Left hindlimb (tissue), 1 donor: ENCODE data around the gene SAP25.
"Not testable (repeated sequence)": the region's sequence is repeated elsewhere in the genome, so short reads cannot be mapped to it uniquely, and the experiment has no call there.

Experiments used
- DNase-seq: peaks from one replicate; pipeline ENCODE4 v3.0.0-alpha.2; 2018

The SAP25 gene

GRCh38 chr7:100575206-100575631 lies 1.5 kb upstream of the SAP25 start:
- DNase-seq = no peak

DNA sequence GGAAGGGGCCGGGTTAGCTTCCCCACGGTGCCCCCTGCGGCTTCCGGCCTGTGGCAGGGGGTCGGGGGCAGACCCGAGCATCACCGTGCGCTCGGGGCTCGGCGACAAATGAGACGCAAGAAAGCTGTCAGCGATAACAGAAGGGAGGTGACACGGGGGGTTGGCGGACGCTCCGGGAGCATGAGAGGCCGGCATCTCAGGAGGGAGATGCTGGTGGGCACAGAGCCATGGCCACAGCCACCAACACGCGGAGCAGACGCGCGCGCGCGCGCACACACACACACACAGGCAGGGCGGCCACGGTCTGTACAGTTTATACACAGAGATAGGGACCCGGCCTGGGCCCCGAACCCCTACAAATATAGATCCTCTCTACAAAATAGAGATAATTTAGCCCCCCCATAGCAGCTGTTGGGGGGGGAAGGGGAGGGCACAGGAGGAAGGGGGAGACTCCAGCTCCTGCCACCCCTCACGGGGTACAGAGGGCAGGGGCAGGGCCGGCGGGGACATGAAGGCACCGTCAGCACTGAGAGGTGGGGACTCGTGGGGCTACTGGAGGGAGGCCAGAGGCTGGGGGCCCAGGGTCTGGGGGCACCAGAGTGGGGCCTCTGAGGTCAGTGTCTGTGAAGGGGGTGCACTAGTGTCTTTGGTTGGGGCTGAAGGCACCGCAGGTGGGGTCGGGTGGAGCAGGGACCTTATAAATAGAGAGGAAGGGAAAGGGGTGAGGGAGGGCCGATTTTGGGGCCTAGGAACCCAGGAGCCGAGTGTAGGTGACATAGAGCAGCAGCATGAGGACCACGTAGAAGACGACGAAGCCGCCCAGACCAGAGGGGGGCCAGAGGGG lies 884 bp upstream of the SAP25 start:
- no peak for DNase-seq

- no peak for DNase-seq
Measured at GRCh38 chr7:100572949-100573675, 588 bp downstream of the SAP25 start.

- no peak for DNase-seq
Measured at GRCh38 chr7:100572281-100572948, 1.3 kb downstream of the SAP25 start.

- DNase-seq = no peak
Measured at GRCh38 chr7:100571829-100572116, 1.9 kb downstream of the SAP25 start.

GRCh38 chr7:100570954-100571828 lies 2.5 kb downstream of the SAP25 start:
- no peak for DNase-seq

DNA sequence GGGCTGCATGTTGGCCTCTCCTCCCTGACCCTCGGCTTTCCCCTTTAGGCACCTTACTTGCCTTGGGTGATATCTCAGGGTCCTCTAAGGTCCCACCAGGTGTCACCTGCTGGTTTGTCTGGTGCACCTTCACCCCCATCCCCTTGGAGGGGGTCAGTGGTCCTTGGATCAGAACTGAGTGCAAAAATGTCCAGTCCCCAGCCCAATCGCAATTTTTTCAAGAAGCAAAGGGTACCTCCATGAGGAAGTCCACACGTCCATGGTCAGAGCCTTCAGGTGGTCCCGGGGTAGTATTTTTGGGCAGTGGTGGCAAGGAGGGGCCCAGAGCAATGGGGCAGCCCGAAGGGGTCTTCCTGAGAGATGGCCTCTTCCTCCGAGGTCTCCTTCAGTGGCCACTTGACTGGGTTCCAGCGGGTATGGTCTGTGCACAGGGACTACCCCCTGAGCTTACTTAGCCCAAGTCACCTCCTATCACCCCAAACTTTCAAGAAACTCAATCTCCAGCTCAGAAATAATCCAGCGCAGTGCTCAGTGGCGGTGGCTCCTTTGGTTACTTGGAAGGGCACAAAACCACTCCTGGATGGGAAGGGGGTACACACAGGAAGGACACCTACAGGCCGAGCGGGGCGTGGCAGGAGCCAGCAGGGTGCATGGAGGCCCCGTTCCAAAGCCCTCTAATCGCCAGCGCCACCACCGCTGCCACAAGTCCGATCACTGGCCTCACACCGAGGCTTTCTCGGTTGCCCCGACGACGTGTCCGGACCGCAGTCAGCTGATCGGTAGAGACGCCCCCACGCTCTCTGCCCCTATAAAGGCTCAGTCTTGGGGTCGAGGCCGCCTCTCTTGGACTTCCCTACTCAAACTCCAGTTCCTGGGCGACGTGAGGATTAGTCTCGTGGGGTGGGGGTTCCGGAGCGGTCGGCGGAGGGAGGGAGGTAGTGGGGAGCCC lies 4.5 kb downstream of the SAP25 start:
- DNase-seq = peak; percentile 13

- DNase-seq = peak; percentile 20
Measured at GRCh38 chr7:100568176-100568895, 5.4 kb downstream of the SAP25 start.

DNA sequence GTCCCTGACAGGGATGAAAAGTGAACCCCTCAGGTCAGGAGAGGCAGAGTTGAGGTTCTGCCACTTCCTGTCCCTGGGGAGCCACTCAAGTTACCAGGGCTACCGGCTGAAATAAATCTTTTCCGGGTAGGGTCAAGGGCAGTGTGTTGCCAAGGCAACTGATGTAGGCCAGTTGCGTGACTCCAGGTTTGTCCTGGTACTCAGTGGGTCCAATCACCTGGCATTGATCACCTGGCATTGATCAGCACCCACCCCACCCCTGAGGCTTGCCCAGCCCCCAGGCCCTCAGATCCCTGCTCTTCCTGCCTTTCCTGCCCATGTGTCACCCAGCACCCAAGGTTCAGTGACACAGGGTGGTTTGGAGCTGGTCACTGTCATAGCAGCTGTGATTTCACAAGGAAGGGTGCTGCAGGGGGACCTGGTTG lies 5.9 kb downstream of the SAP25 start:
- DNase-seq = no peak

DNA sequence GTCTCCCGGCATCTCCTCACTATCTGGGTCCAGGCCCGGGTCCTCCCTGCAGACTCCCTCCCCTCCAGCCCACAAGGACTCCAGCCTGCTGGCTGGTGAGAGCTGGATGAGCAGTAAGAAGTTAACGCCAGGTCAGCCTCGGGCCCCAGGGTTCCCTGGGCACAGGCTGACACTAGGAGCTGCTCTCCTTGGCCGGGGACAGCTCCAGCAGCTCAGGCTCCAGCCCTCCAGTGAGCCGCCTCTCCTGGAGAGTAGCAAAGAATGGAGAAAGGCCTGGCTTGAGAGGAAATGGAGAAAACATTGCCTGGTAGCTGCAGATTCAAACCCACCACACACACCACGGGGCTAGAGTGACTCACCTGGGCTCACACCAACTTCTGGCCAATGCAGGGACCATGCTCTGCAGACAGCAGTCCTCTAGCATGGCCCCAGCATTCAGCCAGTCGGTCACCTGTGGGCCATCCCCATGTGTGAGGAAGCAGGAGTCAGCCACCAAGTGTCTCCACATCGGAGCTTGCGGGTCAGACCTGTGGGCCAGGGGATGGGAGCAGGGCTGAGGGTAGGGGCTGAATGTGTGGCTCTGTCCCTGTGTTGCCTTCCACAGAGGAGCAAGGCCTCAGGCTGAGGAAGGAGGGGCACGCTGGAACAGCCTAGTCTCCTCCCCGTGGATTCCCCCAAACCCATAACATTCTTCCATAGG lies 6.5 kb downstream of the SAP25 start:
- DNase-seq = no peak

GRCh38 chr7:100566018-100566531 lies 7.6 kb downstream of the SAP25 start:
- DNase-seq = no peak

GRCh38 chr7:100565133-100565571 lies 8.5 kb downstream of the SAP25 start:
- no peak for DNase-seq

- not testable (repeated sequence) for DNase-seq
Measured at GRCh38 chr7:100564405-100564804, 9.3 kb downstream of the SAP25 start.

DNA sequence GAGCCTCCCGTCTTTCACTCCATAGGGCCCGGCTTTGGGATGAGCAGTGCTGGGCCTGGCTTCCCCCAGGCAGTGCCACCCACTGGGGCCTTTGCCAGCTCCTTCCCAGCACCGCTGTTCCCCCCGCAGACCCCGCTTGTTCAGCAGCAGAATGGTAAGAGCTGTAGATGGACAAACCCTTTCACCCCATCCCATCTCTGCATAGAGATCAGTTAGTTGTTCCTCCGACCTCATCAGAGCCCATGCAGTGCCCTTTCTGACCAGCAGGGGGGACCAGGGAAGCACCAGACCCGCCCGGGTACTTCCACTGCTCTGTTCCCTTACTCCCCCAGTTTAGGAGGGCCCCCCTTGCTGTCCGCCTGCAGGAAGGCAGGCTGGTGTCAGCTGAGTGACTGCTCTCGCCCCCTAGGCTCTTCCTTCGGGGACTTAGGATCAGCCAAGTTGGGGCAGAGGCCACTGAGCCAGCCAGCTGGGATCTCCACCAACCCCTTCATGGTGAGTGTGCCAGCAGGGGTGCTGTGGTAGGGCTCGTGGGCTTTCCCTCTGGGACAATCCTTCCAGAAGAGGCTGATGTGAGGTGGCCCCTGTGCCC lies 9.8 kb downstream of the SAP25 start:
- peak; percentile 80 for DNase-seq

- DNase-seq = no peak
Measured at GRCh38 chr7:100563100-100563564, 10.6 kb downstream of the SAP25 start.

- no peak for DNase-seq
Measured at GRCh38 chr7:100562195-100563099, 11.3 kb downstream of the SAP25 start.

DNA sequence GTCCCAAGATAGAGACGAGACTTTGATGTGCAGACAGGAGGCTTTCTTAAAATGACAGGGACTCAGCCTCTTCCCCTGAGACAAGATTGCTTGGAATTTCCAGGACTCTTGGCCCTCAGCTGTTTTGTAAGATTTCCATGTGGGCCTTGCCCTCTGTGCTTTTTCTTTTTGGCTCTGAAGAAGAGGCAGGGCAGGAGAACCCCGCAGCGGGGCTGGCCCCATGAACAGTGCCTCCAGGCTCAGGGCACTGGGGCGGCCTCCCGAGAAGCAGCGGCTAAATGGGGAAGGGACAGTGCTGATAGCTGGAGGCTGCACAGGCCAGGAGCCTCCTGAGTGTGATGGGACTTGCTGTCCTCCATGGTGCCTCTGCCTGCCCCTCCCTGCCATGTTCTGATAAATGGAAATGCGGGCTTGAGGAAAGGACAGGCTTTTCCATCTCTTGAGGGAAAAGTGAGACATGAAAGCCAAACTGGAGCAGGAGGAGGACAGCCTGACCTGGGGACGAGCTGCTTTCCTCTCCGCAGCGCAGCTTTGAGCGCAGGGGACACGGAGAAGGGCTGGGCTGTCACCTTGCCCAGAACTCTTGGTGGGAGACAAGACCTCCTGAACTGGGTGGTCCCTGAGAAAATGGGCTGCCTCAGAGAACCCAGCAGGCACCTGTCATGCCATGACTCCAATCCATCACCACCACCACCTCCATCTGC lies 12.1 kb downstream of the SAP25 start:
- DNase-seq = no peak

GRCh38 chr7:100559127-100559526 lies 14.6 kb downstream of the SAP25 start:
- no peak for DNase-seq
